GM12874 (cell line): ENCODE measurements around the gene NHLH1.

Experiments used
- CTCF ChIP-seq: IDR thresholded peaks from 2 replicates; pipeline ENCODE4 v1.5.1; 2011; ENCODE audit warnings: low read depth, mild to moderate bottlenecking, control low read depth, low read length, moderate library complexity; ENCODE audit not compliant: insufficient read depth

The NHLH1 gene

GRCh38 chr1:160418483-160418882 is 51.6 kb downstream of the NHLH1 start:
- no peak for TF ChIP-seq CTCF

- TF ChIP-seq CTCF = no peak
Measured at GRCh38 chr1:160419150-160419837, 52.4 kb downstream of the NHLH1 start.

- no peak for TF ChIP-seq CTCF
Measured at GRCh38 chr1:160419838-160420169, 52.9 kb downstream of the NHLH1 start.

GRCh38 chr1:160420881-160421842 is 54.3 kb downstream of the NHLH1 start:
- no peak for TF ChIP-seq CTCF

- no peak for TF ChIP-seq CTCF
Measured at GRCh38 chr1:160421881-160422280, 55.0 kb downstream of the NHLH1 start.
